Measurements from ENCODE around the gene RAB12.

The RAB12 gene

DNA sequence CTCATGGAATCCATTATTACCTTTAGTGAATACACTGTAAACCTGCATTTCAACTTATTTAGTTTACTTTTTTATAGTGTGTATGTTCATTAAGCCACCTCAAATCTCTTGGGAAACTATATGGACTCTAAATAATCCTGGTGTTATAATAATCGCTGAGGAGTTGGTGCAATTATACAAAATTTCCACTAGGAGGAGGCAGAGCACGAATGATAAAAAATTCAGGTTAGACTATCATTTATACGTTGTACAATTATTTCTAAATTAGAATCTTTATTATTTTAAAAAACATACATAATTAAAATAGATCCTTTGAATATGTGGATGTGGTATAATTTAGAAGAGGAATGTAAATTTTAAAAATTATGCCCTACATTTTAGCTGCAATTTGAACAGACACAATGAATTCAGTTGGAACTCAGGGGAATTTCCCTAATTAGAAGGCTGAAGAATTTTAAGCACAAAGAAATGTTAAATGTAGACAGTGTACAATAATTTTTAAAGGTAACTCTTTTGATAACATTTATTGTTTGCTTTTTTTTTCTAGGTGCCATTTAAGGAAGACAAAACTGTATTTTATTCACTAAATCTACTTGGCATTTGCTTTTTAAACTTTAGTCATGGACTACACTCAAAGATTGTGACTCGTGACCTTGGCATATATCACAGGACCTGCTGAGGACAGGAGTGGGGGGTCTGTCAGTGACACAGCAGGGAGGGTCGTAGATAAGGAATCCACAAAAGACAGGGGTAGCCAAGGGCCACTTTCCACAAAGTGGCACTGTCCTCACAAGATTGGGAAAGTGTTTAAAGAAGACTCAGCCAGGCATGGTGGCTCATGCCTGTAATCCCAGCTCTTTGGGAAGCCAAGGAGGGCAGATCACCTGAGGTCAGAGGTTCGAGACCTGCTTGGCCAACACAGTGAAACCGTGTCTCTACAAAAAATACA lies 45.5 kb downstream of the RAB12 start:
- DNase-seq = no peak

GRCh38 chr18:8656232-8656631 lies 47.0 kb downstream of the RAB12 start:
- DNase-seq = no peak

- no peak for DNase-seq
Measured at GRCh38 chr18:8657050-8657820, 48.0 kb downstream of the RAB12 start.

- no peak for DNase-seq
Measured at GRCh38 chr18:8657873-8658470, 48.7 kb downstream of the RAB12 start.

GRCh38 chr18:8658858-8659485 lies 49.7 kb downstream of the RAB12 start:
- no peak for DNase-seq

DNA sequence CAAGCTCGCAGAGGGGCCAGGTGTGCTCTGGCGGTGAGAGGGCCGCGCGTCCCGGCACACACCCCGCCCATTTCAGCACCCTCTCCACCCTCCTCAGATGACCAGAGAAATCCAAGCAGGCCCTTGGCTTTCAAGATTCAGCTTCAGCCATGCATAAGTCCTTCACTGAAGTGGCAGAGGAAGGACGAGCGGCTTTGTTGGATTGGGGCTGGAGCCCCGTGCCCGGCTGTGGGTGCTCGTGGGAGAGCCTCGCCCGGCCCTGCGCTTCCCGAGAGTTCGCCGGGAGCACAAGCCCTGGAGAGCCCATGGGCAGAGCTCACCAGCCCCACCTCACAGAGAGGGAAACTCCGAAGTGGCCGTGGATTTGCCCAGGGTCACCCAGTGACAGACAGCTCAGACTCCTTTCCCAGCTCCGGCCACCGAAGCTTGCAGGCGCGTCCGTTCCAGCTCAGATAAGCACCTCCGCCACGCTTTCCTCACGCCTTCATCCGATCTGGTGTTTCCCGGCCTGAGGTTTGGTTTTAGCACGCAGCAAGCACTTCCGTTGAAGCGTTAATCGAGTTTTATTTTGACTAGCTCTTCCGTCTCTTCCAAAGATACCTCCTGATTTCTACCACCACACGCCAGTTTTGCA lies 50.5 kb downstream of the RAB12 start:
- DNase-seq = no peak

DNA sequence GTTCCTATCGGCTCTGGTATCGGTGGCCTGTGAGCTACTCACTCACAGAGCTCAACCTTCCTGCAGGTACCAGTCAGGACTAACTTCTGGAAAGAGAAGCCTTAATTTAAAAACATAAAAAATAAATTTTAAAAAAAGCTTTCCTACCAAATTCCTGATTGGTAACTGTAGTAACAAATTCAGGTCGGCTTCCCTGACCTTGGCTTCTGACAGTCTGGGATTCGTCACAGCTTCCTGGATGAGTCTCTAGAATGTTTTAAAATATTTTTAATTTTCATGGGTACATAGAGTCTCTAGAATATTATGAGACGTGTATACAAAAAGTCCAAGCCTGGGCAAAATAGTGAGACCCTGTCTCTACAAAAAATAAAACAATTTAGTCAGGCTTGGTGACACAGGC lies 51.1 kb downstream of the RAB12 start:
- no peak for DNase-seq

DNA sequence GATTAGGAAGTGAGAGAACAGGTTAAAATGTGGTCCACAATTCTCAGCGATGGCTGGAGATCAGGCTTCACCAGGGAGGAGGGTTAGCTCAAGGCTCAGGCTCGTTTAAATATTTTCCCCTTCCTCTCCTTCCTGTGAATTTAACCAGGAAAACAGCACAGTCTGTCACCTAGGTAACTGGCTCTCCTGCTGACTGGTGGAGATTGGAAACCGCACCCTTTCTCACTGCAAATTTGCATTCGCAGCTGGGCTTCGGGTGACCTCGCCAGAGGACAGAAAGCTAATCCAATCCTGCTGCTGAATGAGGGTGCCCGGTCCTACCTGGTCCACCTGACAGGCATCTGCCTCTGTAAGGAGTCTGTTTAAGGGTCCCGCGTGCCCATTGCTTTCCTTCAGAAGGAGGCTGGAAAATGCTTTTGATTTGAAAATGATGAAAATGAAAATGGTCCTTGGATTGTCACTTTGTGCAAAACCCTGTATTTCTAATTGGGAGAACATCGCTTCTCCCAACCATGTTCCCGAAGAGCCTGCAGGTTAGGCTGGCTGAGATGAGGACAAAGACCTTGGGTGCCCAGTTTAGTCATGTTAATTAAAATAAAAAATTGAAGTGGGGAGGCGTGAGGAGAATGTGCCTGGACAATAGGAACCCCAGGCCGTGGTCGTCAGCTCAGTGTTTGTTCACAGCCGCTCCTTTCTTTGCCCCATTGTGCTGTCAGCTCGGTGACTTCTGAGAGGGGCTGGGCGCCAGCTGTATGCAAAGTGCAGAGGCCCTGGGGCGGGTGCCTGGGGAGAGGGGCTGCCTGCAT lies 52.7 kb downstream of the RAB12 start:
- DNase-seq = no peak

- DNase-seq = no peak
Measured at GRCh38 chr18:8662560-8663255, 53.5 kb downstream of the RAB12 start.

DNA sequence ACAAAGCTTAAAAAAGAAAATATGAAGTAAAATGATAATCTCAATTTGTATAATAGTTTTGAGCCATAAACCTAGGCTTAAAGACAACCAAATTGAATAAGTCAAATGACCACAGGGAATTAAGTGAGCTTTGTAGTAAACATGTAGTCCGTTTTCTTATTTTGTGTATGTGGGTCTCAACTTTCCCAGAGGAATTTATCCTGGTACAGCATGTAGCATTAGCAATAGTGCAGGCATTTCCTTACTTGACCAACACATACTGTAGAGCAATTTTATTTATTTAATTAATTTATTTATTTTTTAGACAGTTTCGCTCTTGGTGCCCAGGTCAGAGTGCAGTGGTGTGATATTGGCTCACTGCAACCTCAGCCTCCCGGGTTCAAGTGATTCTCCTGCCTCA lies 58.6 kb downstream of the RAB12 start:
- DNase-seq = no peak

DNA sequence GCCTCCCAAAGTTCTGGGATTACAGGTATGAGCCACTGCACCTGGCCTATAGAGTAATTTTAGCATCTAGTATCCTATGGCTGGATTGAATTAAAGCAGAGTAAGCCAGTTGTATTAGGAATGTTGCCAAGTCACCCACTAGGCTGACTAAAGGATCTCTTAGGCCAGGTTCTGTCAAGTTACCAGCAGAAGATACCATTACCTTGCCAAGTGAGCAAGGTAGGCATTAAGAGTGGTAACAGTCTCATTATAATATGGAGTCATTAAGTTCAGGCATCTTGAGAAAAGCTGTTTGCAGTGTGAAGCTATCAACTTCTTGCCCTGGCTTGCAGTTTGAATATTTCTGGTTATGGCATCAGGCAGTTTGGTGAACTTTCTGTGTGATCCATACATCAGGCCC lies 59.1 kb downstream of the RAB12 start:
- no peak for DNase-seq

GRCh38 chr18:8669571-8669970 lies 60.3 kb downstream of the RAB12 start:
- no peak for DNase-seq

GRCh38 chr18:8673256-8674209 lies 64.3 kb downstream of the RAB12 start:
- no peak for DNase-seq

- DNase-seq = no peak
Measured at GRCh38 chr18:8675057-8675456, 65.8 kb downstream of the RAB12 start.

- DNase-seq = no peak
Measured at GRCh38 chr18:8681196-8681595, 72.0 kb downstream of the RAB12 start.

DNA sequence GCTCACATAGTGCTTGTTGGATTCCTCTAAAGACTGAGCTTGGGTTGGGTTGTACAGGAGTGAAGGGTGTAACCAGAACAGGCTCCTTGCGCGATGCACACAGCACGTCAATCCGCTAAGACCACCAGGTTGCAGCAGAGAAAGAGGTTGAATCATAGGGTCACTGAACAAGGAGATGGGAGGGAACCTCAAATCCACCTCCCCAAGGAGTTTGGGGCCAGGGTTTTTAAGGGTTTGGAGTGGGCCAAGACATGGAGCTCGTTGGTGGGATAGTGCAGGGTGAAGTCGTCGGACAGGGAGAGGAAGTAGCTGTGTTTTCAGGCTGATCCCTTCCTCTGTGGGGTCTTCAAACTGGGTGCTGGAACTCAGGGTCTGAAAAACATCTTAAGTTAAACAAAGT lies 75.3 kb downstream of the RAB12 start:
- DNase-seq = no peak

DNA sequence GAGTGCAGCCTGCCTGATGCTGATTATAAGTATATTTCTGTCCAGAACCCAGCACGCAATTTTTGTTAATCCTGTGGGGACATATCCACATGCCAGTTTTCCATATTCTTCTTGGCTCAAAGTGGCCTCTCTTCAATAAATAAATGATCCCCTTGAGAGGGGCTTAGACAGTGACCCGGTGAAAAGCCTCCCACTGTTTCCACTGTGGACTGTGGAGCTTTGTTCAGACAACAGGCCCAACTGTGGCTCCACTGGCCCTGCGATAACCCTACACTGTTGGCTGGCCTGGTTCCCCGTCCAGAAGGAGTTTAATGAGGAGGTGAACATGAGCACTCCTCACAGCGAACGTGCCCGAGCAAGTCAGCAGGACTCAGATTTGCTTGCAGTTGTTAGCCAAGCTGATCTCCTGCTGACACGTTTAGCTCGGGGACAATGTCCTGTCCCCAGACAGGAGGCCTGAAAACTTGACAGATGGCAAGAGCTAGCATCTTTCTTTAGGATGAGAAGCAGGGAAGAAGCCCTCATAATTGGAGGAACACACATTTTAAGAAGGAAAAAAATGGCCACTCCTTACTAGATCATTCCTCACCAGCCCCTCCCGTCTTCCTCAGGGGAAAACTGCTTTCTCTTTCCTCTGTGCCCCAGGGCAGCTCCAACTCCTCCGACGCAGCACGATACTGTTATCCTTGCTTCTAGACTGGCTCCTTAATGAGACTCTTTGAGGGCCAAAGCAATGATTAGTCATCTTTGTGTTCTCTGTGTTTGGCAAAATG lies 76.1 kb downstream of the RAB12 start:
- DNase-seq = no peak

- DNase-seq = no peak
Measured at GRCh38 chr18:8685914-8686216, 76.6 kb downstream of the RAB12 start.

DNA sequence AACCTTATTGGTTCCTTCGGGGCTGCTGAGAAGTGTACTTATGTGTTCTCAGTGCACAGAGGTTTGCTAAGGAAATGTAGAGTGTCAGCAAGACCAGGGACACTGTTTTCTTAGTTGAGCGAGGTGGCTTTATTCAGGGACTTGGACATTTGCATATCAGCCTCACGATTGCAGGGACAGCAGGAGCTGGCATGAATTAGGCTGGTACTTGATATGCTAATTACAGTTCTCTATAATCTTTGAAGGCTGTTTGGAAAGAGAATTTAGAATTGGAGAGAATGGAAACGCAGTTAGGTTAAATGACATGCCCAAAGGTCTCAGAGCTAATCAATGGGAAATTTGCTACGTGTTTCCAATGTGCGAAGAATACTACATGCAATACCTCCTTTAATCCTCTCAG lies 77.4 kb downstream of the RAB12 start:
- DNase-seq = no peak
